Panc1 (cell line): ENCODE measurements around the gene WBP2. TPM values are rescaled to one million over a fixed set of nuclear protein-coding genes. Genes with fewer than 3 reads are reported as not detected.
A peak's percentile ranks its signal among the peaks of the same experiment; 100 is the strongest.

Experiments used
- ATAC-seq: fragments of 200-7000 bp; cut with Tn5 transposase; 2 replicates; pipeline ENCODE4 v1.9.1; 2020; ENCODE audit warnings: mild to moderate bottlenecking, moderate library complexity
- BruUV-seq: library from RNA; stranded (reverse); fragments of 400-500 nt; replicated peaks from 2 replicates; lab custom pipeline; 2021; lab: Mats Ljungman, UMichigan
- CTCF ChIA-PET: fragments of 300-600 bp; sonication (Branson Sonifier 250); formaldehyde crosslinking; loops from one replicate; lab custom pipeline; 2022; ENCODE audit warnings: antibody characterized with exemption; lab: Charles Lee
- POLR2A ChIA-PET: fragments of 300-600 bp; sonication (Branson Sonifier 250); formaldehyde crosslinking; loops from one replicate; lab custom pipeline; 2022; ENCODE audit warnings: antibody characterized with exemption; lab: Charles Lee
- DNase-seq: peaks from one replicate; pipeline ENCODE4 v3.0.0-alpha.2; 2010; ENCODE audit warnings: low read depth, low spot score
- H3K27ac ChIP-seq: 2 replicates; pipeline ENCODE4 v1.5.1; 2011; ENCODE audit warnings: mild to moderate bottlenecking, low read length, inconsistent platforms
- H3K27me3 ChIP-seq: fragments of 200-500 bp; sonication (Bioruptor generic); 2 replicates; pipeline ENCODE4 v1.6.0; 2014; ENCODE audit warnings: low read length, inconsistent platforms; ENCODE audit not compliant: control insufficient read depth, insufficient read depth
- H3K36me3 ChIP-seq: fragments of 200-500 bp; sonication (Bioruptor generic); 2 replicates; pipeline ENCODE4 v1.5.1; 2014; ENCODE audit warnings: inconsistent platforms, mild to moderate bottlenecking, low read length, moderate library complexity; ENCODE audit not compliant: control insufficient read depth, insufficient read depth
- H3K4me1 ChIP-seq: 2 replicates; pipeline ENCODE4 v1.5.1; 2011; ENCODE audit warnings: inconsistent platforms, mild to moderate bottlenecking, low read length, moderate library complexity; ENCODE audit not compliant: control insufficient read depth, insufficient read depth
- H3K4me3 ChIP-seq, 2 experiments: 2 replicates each; pipeline ENCODE4 v1.5.1; 2011 to 2012; ENCODE audit warnings: low read depth in 2 of 2, low read length in 2 of 2, mild to moderate bottlenecking in 2 of 2, inconsistent platforms in 1 of 2, moderate library complexity in 1 of 2
- H3K9me3 ChIP-seq: fragments of 200-500 bp; sonication (Bioruptor generic); 2 replicates; pipeline ENCODE4 v1.5.1; 2014; ENCODE audit warnings: low read depth, mild to moderate bottlenecking, inconsistent platforms, low read length, moderate library complexity; ENCODE audit not compliant: control insufficient read depth, insufficient read depth
- POLR2AphosphoS5 ChIP-seq: IDR thresholded peaks from 2 replicates; pipeline ENCODE4 v1.6.1; 2012; ENCODE audit warnings: mild to moderate bottlenecking, low read depth, low read length, moderate library complexity
- REST ChIP-seq, 2 experiments: IDR thresholded peaks; 2 replicates each; pipeline ENCODE4 v1.6.1; 2011 to 2012; ENCODE audit warnings: low read depth in 2 of 2, control low read depth in 1 of 2, low read length in 1 of 2, mild to moderate bottlenecking in 1 of 2, moderate library complexity in 1 of 2; ENCODE audit not compliant: insufficient read depth in 1 of 2
- SIN3A ChIP-seq: IDR thresholded peaks from 2 replicates; pipeline ENCODE4 v1.6.1; 2012; ENCODE audit warnings: low read depth, mild to moderate bottlenecking, low read length, moderate library complexity, borderline replicate concordance; ENCODE audit not compliant: insufficient read depth
- TCF7L2 ChIP-seq: IDR thresholded peaks from 2 replicates; pipeline ENCODE4 v1.6.1; 2011; ENCODE audit warnings: mild to moderate bottlenecking, low read depth, low read length, inconsistent platforms
- in situ Hi-C: cut with HindIII; loops from 2 replicates; pipeline ENCODE4 v1.10.0; 2016; ENCODE audit warnings: low sequenced_read_pairs, low pct_unique_long_range_greater_than_20kb
- intact Hi-C: fragments of 100-400 bp; cut with micrococcal nuclease; formaldehyde crosslinking; loops from one replicate; pipeline ENCODE4 v1.10.0; 2022; ENCODE audit not compliant: unreplicated experiment
- total RNA-seq: library from RNA; stranded (reverse); gene quantifications from one replicate; pipeline ENCODE4 v1.2.1, GENCODE V29; 2021; ENCODE audit not compliant: unreplicated experiment

WBP2 gene
- total RNA-seq, 1 experiment from 2014 or later = 163 TPM

GRCh38 chr17:75893305-75894048 lies 38.3 kb upstream of the WBP2 start:
- ChIA-PET CTCF (interaction anchor here (0.6 to 0.7 kb wide), 2 partner anchors 16 to 95 kb away, joined by 3 to 4 read pairs; no protein-coding TSS in a partner anchor), POLR2A (interaction anchor here (0.6 to 1.0 kb wide), 3 partner anchors 11 to 308 kb away, joined by 6 to 11 read pairs (median 8); no protein-coding TSS in a partner anchor)
- no peaks in the 10 kb centered on the region for H3K9me3 ChIP-seq
- intact Hi-C loops (no loop called here), in situ Hi-C loops (no loop called here)
- no peak overlapping the region for H3K27ac ChIP-seq
- peaks cover 19% of the 10 kb centered on the region for H3K4me1 ChIP-seq
- no TSS peak for BruUV-seq
- ATAC-seq (no peak), DNase-seq (no peak)
- no peaks in the 10 kb centered on the region; the same call in 1 of the 2 replicates for H3K36me3 ChIP-seq
- H3K4me3 ChIP-seq = no peak overlapping the region
- no peaks in the 10 kb centered on the region for H3K27me3 ChIP-seq
- no peak for TF ChIP-seq SIN3A
- TF ChIP-seq REST (IDR thresholded peaks at IDR 0.05; ENCODE audit: insufficient read depth in 1 of 2, low read depth in 2 of 2, low read length in 1 of 2) = no peak
- no peak for TF ChIP-seq TCF7L2
- TF ChIP-seq POLR2AphosphoS5 = peak; percentile 38; the same call in 1 of the 2 replicates

GRCh38 chr17:75892556-75893224 lies 37.6 kb upstream of the WBP2 start:
- no peak for ATAC-seq
- CTCF ChIA-PET = interaction anchor here (0.7 kb wide), 1 partner anchor 32 kb away, joined by 5 read pairs; no protein-coding TSS in a partner anchor
- POLR2A ChIA-PET = no interaction called here

More at GRCh38 chr17:75892556-75893224, 37.6 kb upstream of the WBP2 start:
- intact Hi-C loops (no loop called here), in situ Hi-C loops (no loop called here)
- Histone ChIP-seq H3K4me3 (no peak overlapping the region), H3K4me1 (peaks cover 18% of the 10 kb centered on the region), H3K9me3 (no peaks in the 10 kb centered on the region), H3K36me3 (no peaks in the 10 kb centered on the region; the same call in 1 of the 2 replicates), H3K27ac (no peak overlapping the region), H3K27me3 (no peaks in the 10 kb centered on the region)
- TF ChIP-seq TCF7L2 (no peak), SIN3A (no peak), REST (IDR thresholded peaks at IDR 0.05; ENCODE audit: insufficient read depth in 1 of 2, low read depth in 2 of 2, low read length in 1 of 2) (no peak), POLR2AphosphoS5 (no peak)
- DNase-seq = no peak
- no TSS peak for BruUV-seq
